Measurements from ENCODE around the gene C2CD4D.

Gene C2CD4D

DNA sequence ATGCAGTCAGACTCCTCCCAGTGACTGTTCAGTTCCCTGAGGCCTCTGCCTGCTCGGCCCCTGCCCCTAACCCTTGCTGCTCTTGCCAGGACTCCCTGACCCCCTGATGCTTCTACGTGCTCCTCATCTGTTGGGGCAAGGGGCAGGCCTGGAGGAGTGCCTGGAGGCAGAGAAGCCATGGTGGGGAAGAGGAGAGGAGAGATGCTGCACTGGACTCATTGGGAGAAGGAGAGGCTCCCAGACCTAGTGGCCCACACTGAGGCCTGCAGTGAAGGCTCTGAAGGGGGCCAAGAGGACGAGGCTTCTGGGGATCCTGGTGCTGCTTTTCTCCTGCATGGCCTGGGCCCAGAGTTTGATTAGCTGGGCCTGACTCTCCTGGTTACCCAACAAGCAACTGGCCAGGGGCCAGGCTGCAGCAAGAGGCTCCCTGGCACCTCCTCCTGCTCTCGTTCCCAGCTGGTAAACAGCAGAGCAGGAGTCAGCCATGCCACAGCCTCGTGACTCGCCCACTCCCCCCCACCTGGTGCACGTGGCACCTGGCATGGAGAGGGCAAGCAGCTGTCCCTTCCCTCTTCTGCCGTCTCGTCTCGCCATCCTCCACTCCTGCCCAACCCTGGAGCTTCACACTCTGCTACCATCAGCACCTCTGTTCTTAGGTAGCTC lies 7.2 kb downstream of the C2CD4D start:
- no peak for DNase-seq

DNA sequence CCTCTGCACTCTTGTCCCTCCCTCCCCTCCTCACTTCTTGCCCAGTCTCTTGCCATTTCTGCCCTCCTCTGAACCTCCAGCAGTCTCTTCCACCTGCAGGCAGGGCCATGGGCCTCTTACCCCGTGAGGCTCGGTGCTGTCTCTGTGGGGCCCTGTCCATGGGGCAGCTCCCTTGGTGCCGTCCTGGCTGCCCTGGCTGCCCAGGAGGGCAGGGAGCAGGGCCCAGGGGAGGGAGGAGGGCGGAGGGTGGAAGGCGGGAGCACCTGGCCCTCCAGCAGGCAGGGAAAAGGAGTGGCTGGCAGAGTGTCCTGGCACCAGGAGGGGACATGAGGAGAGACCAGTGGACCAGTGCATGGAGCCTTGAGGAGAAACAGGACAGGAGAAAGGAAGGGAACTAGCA lies 8.0 kb downstream of the C2CD4D start, which contains the start of gene RORC:
Gene RORC, minus strand, starts transcription at position 198 of the 400 bp plus-strand sequence. Its CDS starts 38 bp downstream, at position 160.
- no peak for DNase-seq

DNA sequence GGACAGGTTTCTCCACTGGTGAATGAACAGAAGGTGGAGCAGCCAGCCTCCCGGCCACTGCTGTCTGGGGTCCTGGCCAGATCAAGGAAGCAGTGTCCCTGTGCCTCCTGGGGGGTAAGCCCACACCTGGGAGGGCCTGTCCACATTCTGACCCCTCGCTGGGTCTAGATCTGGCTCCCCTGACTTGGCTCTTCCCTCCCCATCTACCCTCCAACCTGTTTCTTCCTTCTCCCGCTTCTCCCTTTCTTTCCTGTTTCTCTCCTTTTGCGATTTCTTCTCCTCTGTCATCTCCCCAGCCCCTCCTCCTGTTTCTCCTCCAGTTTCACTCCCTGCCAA lies 8.4 kb downstream of the C2CD4D start:
- DNase-seq: no peak

DNA sequence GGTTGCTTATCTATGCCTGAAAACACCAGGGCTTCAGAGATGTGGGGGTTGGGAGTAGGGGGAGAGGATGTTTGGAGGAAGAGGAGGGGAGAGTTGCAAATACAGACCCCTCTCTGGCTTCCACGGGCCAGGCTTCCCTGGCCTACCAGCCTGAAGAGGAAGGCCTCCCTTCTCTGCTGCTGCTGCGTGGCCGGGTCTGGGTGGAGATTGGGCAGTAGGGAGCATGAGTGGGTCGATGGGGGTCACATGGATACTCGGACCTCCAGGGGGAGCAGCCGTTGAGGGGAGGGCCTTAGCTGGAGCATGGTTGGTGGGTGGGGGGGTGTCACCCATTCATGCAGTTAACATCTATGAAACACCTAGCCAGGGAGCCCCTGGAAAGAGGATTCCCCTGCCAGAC lies 9.6 kb downstream of the C2CD4D start:
- no peak for DNase-seq

DNA sequence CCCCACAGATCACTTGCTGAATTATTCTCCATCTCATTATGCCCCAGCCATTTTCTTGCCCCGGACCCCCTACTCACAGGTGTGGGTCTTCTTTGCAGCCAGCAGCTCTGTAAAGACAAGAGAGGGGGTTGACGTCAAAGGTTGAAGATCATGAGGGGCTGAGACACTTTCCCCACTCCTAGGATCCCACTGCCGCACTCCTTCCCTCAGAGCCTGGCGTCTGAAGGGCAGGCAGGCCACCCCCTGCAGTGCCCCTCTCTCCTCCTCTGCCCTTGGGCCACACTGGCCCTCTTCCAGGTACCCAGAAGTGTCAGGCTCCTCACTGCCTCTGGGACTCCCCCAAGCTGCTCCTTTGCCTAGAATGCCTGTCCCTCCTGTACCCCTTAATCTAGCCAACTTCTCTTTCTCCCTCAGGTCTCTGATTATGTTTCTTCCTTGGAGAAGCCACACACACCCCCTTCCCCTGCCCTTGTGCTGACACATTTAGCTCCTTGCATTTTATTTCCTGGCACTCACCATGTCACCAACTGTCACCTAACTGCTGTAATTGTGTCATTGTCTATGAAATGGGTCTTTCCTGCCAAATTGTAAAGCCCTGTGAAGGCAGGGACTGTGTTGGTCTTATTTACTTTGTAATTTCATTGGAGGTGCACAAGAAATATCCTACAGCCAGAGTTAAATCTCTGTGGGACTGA lies 10.1 kb downstream of the C2CD4D start:
- DNase-seq: no peak

DNA sequence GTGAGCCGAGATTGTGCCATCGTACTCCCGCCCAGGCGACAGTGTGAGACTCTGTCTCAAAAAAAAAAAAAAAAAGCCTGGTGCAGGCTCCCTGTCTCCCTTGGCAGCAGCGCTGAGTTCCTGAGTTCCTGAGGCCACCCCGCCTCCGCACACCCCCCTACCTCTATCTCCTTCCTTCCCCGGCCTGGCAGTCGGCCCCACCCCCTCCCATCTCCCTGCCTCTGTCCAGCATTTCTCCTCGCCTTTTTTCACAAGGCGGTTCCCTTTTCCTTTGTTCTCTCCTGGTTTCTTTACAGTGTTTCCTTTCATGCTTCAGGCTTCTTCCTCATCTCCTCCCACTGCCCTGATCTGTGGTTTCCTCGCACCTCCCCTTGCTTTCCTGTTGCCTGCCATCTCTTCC lies 10.7 kb downstream of the C2CD4D start:
- no peak for DNase-seq

DNA sequence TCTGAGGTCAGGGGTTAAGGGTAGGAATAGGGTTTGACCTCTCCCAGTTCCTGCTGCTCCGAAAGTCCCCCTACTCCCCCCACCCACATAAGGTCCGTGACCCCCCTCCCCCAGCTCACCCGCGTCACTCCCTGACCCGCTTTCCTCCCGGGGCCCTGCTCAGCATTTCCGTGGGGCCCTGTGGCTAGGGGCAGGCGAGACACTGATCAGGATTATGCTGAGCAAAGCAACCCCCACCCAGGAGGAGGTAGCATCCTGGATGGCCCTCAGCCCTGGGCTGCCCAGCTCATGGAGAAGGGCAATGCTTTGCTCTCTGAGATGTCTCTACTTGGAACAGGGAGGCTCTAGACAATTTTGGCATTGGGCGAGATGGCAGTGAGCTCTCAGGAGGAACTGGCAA lies 11.8 kb downstream of the C2CD4D start:
- DNase-seq: no peak

DNA sequence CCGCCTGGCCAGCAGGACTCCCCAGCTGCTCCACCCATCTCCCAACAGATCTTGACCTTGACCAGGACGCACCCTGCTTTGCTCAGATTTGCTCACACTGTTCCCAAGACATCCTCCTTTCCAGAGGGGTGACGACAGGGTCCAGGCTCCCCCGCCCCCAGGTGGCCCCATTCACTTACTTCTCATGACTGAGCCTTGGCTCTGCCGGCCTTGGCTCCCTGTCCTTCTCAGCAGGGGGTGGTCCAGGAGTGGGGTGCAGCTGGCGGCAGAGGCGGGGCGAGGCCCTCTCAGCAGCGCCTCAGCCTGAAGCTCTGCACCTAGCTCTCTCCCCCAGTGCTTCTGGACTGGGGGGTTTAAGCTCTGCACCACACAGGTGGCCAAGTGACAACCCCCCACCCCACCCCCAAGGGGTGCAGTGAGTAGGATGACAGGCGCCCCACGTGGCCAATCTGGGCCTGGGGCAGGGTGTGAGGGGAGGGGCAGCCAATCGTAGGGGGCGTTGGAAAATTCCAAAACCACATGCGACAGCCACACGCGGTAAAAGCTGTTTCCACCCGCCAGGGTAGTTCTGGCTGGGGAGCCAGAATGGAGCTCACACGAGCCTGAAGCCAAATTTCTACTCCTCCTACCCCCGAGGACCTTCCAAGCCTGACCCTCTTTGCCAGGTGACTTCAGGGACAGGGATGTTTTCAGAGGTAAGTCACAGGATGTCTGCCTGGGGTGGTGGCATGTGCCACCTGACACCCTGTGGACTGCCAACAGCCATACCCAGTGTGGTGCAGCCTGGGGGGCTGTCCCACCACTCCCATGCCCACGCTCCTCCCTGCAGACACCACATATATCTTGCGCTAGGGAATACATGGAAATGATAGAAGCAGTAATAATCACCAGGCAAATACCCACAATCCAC lies 13.6 kb downstream of the C2CD4D start:
- peak in 1 of 2 experiments; percentile 60 for DNase-seq

DNA sequence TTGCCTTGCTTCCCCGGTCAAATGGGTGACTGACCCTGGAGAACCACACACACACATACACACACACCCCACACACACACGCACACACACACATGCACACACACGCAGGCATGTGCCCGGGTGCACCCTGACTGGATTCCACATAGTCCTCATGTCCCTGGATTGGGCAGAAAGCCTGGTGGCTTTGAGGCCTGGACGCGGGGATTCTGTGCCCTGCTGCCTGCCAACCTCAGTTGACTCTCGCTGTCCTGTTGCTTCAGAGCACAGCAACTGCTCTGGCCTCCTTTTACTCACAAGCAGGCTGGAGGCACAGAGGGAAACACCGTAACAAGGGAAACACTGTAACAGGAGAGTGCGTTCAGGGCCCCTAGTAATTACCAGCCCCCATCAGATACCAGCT lies 14.4 kb downstream of the C2CD4D start:
- DNase-seq: no peak

DNA sequence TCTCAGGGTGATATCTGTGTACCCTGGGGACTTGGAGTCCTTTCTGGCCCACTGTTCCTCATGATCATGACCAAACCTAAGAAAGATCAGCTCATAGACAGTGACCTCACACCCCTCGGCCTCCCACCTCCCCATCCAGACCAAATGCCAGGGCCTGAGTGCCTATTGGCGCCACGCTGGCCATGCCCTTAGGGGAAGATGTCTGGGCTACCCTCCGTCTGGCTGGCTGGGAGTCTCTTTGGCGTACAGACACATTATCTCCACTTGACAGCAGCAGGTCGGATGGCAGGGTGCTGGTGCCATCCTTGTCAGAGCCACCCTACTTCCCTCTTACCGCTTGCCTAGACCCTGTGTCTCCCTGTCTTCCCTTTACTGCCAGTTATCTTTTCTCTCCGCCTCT lies 16.4 kb downstream of the C2CD4D start:
- DNase-seq: no peak

DNA sequence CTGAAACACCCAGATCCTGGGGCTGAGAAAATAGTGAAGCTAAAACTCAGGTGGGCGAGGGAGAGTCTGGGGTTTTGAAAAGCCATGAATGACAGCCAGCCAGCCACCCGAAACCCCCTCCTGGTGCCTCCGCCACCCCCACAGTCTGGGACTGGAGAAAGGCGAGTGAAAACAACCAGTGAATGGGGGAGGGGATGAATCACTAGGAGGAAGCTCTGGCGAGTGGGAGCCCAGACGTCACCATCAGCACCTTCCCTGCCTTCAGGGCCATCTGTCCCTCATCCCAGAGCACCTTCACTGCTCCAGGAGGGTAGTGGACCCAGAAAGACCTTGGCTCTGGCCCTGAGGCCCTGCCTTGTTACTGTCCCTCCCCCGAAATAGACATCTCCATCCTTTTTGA lies 17.2 kb downstream of the C2CD4D start:
- DNase-seq: peak; percentile 44 to 78

DNA sequence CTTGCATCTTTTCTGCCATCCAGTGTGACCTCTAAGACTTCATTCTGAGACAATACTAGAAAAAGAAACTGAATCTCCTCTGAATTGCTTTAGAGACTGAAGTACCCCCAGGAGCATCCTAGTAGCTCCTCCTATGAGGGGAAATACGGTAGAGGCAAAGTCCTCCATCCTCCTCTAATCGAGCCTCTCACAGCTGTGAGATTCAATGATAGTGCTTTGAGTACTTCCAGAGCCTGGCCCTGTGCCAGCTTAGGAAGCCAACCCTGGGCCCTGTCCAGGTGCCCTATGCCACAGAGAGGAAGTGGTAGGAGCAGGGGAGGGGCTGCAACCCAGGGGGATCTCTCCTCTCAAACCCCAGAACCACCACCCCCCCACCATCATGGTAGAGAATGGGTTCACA lies 18.7 kb downstream of the C2CD4D start:
- DNase-seq: no peak

DNA sequence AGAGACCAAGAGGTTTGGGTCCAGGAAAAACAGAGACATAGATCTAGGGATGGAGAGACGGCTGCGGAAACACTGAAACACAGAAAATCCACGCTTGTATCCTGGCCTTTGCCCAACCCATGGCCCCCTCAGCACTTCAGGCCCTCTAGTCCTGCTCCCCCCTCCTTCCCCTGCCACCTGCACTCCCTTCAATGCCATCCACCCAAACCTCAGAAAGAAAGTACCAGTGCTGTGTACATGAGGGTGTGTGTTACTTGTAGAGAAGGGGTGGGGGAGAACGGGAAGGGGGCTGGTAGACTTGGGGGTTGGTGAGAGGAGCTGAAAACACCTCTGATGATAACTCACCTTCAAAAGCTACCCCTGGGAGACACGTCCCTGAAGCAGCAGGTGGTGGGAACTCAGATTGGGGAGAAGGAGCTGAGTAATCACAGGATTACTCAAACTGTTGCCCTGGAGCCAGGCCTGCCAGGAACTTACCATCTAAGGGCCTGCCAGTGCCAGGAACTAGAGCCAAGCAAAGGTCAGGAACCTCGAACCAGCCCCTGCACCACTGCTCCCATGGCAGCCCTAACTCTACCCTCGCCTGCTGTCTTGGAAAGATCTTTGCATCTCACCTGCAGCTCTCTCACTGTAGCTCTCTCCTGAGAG lies 19.5 kb downstream of the C2CD4D start:
- no peak for DNase-seq

DNA sequence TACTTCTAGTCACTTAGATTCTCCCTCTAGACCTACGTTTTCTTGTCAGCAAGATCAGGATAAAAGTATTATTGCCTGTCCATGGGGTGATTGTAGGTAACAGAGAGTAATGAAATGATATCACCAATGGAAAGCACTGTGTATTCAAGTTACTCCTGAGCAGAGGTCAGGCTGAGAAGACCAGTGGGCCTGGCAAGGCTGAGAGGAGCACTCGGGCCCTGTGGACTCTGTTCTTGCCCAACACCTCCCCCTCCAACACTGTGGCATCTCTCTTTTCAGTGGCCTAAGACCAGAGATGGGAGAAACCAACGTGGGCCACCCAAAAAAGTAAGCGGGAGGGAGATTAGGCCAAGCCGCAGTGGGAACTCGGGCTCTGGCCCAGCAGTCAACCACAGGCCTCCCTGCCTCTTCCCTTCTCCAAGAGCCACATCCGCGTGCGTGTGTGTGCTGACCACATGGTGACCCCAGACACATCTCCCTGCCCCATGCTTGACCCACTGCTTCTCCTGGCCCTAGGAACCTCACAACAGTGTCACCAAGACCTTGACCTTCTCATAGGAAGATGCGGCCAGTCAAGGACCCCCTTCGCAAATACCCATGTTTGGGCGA lies 20.3 kb downstream of the C2CD4D start:
- DNase-seq: no peak

DNA sequence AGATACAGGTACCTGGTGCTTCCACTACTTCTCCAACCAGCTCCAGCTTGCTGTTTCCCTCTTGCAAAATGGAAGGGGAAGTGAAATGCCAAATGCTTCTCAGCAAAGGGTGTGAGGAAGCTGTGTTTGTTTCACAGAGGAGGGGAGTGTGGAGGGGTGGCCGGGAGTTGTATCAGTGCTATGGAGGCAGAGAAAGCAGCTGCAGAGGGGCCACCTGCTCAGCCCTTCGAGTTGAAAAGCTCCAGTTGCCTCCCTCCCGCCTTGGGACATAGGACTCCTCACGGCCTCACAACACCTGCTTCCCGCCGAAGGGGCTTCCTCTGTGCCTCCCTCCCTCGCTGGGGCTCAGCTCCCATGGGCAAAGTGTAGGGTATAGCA lies 22.3 kb downstream of the C2CD4D start:
- no peak for DNase-seq

DNA sequence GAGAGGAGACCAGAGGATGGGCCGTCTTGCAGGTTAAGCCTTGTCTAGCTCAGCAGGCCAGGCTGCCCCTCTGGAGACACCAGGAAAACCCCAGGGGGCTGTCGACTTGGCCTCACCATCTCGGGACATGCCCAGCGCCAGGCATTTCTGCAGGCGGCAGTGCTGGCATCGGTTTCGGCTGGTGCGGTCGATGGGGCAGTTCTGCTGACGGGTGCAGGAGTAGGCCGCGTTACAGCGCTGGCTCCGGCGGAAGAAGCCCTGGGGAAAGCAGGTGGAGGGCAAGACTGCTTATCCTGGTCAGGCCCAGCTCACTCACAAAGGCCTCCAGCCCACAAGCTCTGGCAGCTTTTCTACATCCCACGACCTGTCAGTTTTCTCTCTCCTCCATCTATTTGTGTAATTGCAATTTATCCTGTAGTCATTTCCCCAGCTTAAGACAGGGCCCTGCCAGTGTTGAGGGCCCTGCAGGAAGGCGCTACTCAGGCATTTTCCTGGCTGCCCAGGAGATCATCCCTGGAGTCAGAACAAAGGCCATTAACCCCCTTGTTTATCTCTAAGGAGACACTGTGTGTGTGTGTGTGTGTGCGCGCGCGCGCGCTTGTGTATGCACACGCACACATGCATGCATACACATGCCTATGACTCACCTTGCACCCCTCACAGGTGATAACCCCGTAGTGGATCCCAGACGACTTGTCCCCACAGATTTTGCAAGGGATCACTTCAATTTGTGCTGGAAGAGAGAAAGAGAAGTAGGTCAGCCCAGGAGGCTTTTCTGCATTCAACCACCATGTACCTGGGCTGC lies 22.9 kb downstream of the C2CD4D start:
- no peak for DNase-seq

DNA sequence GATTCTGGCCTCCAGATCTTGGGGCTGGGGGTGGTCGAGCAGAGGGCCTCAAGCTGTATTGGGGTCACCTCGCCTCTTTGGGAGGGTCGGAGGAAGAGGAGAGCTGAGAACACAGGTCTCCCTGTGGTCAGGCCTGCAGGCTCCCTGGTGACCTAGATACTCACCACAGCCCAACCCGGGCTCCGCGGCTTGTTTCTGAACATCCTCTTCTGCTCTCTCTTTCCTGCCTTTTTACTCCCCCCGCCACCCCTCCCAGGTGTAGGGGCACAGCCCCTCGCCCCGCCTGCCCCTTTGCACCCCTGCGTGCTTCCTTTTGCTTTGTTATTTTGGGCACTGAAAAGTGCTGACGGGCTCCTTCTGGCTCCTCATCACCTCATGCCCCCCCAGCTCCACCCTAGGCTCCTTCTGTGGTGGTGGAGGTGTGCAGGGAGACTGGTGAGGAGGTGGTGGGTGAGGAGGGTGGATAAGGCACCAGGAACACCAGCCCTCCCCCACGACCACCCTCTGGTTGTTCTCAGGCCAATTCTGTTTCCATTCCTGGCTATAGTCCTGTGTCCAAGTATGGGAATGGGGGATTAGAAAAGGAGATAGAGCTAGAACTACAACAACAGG lies 23.8 kb downstream of the C2CD4D start:
- DNase-seq: no peak

DNA sequence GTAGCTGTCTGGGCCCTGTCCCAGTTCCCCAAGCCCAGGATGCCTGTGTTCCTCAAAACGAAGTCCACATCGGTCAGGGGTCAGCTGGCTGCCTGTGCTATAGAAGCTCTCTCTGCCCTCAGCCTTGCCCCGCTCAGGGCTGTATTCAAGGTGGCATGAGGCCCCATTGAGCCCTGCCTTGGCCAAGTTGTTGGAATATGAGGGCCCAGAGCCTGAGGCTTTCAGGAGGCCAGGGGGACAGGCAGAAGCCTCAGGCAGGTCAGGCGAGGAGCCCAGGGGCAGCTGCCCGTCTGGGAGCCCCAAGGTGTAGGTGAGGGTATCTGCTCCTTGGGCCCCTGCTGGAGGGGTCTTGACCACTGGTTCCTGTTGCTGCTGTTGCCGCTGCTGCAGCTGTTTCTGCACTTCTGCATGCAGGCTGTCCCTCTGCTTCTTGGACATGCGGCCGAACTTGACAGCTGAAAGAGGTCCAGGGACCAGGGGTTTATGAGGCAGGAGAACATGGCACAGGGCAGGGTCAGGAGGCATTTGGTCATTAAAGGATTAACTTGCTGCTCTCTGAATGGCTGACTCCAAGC lies 24.6 kb downstream of the C2CD4D start:
- DNase-seq: no peak

DNA sequence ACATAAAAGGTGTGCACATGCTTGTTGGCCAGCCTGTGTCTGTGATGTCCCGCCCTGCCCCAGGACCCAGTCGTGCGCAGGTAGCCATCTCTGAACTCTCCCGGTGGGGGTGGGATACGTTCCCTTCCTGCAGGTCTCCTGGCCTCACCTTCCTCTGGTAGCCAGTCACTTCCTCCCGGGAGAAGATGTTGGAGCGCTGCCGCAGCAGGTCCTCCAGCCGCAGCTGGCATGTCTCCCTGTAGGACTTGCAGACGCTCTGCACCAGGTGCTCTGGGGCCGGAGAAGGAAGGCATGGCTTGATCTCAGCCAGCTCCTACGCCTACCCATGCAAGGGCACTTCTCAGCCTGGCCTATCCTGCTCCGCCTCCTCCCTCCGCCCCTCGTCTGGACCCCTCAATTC lies 25.2 kb downstream of the C2CD4D start:
- DNase-seq: no peak

DNA sequence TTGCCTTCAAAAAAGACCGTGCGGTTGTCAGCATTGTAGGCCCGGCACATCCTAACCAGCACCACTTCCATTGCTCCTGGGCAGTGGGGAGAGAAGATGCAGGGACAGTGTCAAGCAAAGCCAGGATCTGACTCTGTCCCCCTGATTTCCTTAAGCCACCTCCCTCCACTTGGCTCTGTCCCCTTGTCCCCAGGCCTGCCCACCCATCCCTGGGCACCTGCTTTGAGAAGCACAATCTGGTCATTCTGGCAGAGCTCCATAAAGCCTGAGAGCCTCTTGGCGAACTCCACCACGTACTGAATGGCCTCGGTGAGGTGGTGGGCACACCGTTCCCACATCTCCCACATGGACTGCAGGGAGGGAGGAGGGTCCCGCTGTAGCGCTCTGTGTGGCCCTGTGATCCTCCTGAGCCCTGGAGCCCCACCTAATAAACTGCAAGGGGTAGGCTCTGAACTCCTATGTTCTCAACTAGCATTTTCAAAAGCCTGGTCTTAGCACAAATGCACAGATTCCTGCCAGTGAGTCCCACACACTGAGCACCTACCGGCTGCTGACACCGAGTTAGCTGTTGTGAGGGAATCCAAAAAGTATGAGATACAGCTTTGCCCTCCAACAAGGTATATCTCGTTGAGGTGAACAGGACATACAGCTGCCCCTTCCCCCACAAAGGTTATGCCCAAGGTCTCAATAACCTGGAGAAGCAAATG lies 26.2 kb downstream of the C2CD4D start:
- no peak for DNase-seq

DNA sequence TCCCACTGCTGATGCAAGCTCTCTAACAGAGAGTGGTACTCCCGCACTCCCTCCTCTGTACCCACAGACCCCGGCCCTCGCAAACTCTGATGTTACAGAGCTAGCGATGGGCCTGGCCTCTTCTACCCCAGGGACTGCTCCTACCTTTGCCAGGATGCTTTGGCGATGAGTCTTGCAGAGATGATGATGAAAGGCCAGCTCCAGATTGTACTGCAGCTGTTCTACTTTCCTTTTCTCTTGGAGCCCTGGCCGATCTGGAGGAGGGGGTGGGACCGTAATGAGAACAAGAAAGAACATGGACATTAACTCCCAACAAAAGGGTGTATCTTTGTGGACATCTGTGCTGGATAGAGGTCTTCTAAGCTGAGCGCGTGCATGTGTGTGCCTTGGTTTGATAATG lies 28.4 kb downstream of the C2CD4D start:
- no peak for DNase-seq

Data from stimulated activated CD4-positive, alpha-beta T cell treated with anti-CD3 and anti-CD28 coated beads, Interleukin-4, amount 100 ng/mL, for 4 hours (primary cell).